ENCODE measurements around the gene SOX30.
A peak's percentile ranks its signal among the peaks of the same experiment; 100 is the strongest.

The SOX30 gene

GRCh38 chr5:157608972-157609565, 43.2 kb downstream of the SOX30 start:
- Histone ChIP-seq H3K4me2 (ENCODE audit: low read length) (no peak overlapping the region), H3K9me3 (ENCODE audit: insufficient read depth, low read length) (no peaks in the 10 kb centered on the region), H3K27me3 (ENCODE audit: low read depth, low read length) (no peaks in the 10 kb centered on the region), H3K4me1 (ENCODE audit: low read length) (peaks cover 71% of the 10 kb centered on the region), H3K79me2 (ENCODE audit: low read length) (no peaks in the 10 kb centered on the region), H3K36me3 (replicated peaks; ENCODE audit: low read depth, low read length) (no peaks in the 10 kb centered on the region), H3K9ac (ENCODE audit: low read length) (no peak overlapping the region), H2AFZ (ENCODE audit: low read depth, low read length) (no peak overlapping the region), H4K20me1 (ENCODE audit: insufficient read depth, low read length) (no peaks in the 10 kb centered on the region), H3K27ac (ENCODE audit: low read length) (no peak overlapping the region), H3K4me3 (ENCODE audit: low read length) (no peak overlapping the region)
- TF ChIP-seq EZH2phosphoT487 (IDR thresholded peaks at IDR 0.05; ENCODE audit: low read depth), result no peak
- no peak for TF ChIP-seq CTCF (IDR thresholded peaks at IDR 0.05; ENCODE audit: low read depth, low read length)

GRCh38 chr5:157607371-157608161, 44.7 kb downstream of the SOX30 start:
- no peaks in the 10 kb centered on the region for H3K9me3 ChIP-seq (ENCODE audit: insufficient read depth, low read length)
- no peak overlapping the region for H3K4me3 ChIP-seq (ENCODE audit: low read length)
- no peak for TF ChIP-seq EZH2phosphoT487 (IDR thresholded peaks at IDR 0.05; ENCODE audit: low read depth)
- no peak for TF ChIP-seq CTCF (IDR thresholded peaks at IDR 0.05; ENCODE audit: low read depth, low read length)
- no peak overlapping the region for H3K9ac ChIP-seq (ENCODE audit: low read length)
- no peaks in the 10 kb centered on the region for H3K36me3 ChIP-seq (replicated peaks; ENCODE audit: low read depth, low read length)
- no peak overlapping the region for H2AFZ ChIP-seq (ENCODE audit: low read depth, low read length)
- 0 out of 2 replicates have a peak overlapping the region, but pooled peaks have one; percentile 9 for H3K27ac ChIP-seq (ENCODE audit: low read length)
- H3K4me2 ChIP-seq (ENCODE audit: low read length), result no peak overlapping the region
- no peaks in the 10 kb centered on the region for H4K20me1 ChIP-seq (ENCODE audit: insufficient read depth, low read length)
- peaks cover 71% of the 10 kb centered on the region for H3K4me1 ChIP-seq (ENCODE audit: low read length)
- H3K27me3 ChIP-seq (ENCODE audit: low read depth, low read length), result no peaks in the 10 kb centered on the region
- no peaks in the 10 kb centered on the region for H3K79me2 ChIP-seq (ENCODE audit: low read length)

- no peaks in the 10 kb centered on the region for H3K27me3 ChIP-seq (ENCODE audit: low read depth, low read length)
- H3K27ac ChIP-seq (ENCODE audit: low read length), result no peak overlapping the region
- peaks cover 70% of the 10 kb centered on the region for H3K4me1 ChIP-seq (ENCODE audit: low read length)
- H3K4me3 ChIP-seq (ENCODE audit: low read length), result no peak overlapping the region
- H3K9me3 ChIP-seq (ENCODE audit: insufficient read depth, low read length), result no peaks in the 10 kb centered on the region
- H2AFZ ChIP-seq (ENCODE audit: low read depth, low read length), result no peak overlapping the region; the same call in 1 of the 2 replicates
- TF ChIP-seq CTCF (IDR thresholded peaks at IDR 0.05; ENCODE audit: low read depth, low read length), result no peak
- TF ChIP-seq EZH2phosphoT487 (IDR thresholded peaks at IDR 0.05; ENCODE audit: low read depth), result no peak
- no peak overlapping the region for H3K9ac ChIP-seq (ENCODE audit: low read length)
- H3K4me2 ChIP-seq (ENCODE audit: low read length), result peak overlapping the region; percentile 26
- no peaks in the 10 kb centered on the region for H3K36me3 ChIP-seq (replicated peaks; ENCODE audit: low read depth, low read length)
- H3K79me2 ChIP-seq (ENCODE audit: low read length), result no peaks in the 10 kb centered on the region
- H4K20me1 ChIP-seq (ENCODE audit: insufficient read depth, low read length), result no peaks in the 10 kb centered on the region
Observed at GRCh38 chr5:157606046-157606445, 46.2 kb downstream of the SOX30 start.

Measured in OCI-LY3 (cell line).